Muscle of arm (tissue), 12 donors: ENCODE data around the gene PANK2. TPM values are rescaled to one million over a fixed set of nuclear protein-coding genes. Genes with fewer than 3 reads are reported as not detected.

Source experiments
- DNase-seq: peaks from one replicate; pipeline ENCODE4 v3.0.0-alpha.2; 2013
- polyA plus RNA-seq, 12 donors: library from polyadenylated mRNA; unstranded; fragments of 120-200 nt; gene quantifications; one replicate each; pipeline ENCODE4 v1.2.1, GENCODE V29; 2013; ENCODE audit not compliant: insufficient read length in 12 of 12

Gene PANK2
- polyA plus RNA-seq, 12 donors, result 9.5 to 33.9 (median 29.2) TPM; not detected in 1

- no peak for DNase-seq
Observed at GRCh38 chr20:3973705-3974104, 84.5 kb downstream of the PANK2 start.

GRCh38 chr20:3976511-3976910 lies 87.3 kb downstream of the PANK2 start:
- no peak for DNase-seq

Other genes starting within 250 kb of the PANK2 start
- gene GFRA4, start 226.0 kb upstream of the PANK2 start, polyA plus RNA-seq, result not detected
- gene ADAM33, start 207.4 kb upstream of the PANK2 start, polyA plus RNA-seq, result 10 to 100 TPM in 11 of 12 donors, not detected in 1; 34.7 to 99.4 (median 59.6) TPM
- gene SIGLEC1, start 176.8 kb upstream of the PANK2 start, polyA plus RNA-seq, result 1 to 10 TPM in 11 of 12 donors, not detected in 1; 2.9 to 5.6 (median 4.0) TPM
- 10 to 100 TPM in 11 of 12 donors, not detected in 1; 16.1 to 32.6 (median 21.5) TPM for gene HSPA12B, start 156.7 kb upstream of the PANK2 start, polyA plus RNA-seq
- 10 to 100 TPM in 11 of 12 donors, not detected in 1; 10.7 to 23.2 (median 18.9) TPM for gene ADISSP, start 121.6 kb upstream of the PANK2 start, polyA plus RNA-seq
- under 1 TPM in 3 of 12 donors, not detected in 9; 0.09 to 0.11 (median 0.11) TPM for gene SPEF1, start 107.9 kb upstream of the PANK2 start, polyA plus RNA-seq
- 10 to 100 TPM in 11 of 12 donors, not detected in 1; 29.6 to 59.9 (median 39.1) TPM for gene CENPB, start 102.6 kb upstream of the PANK2 start, polyA plus RNA-seq
- 100 to 1,000 TPM in 1 of 12 donors, 10 to 100 TPM in 10, not detected in 1; 46.2 to 105 (median 85.4) TPM for gene CDC25B, start 93.1 kb upstream of the PANK2 start, polyA plus RNA-seq
- gene AP5S1, start 68.8 kb upstream of the PANK2 start, polyA plus RNA-seq, result 10 to 100 TPM in 2 of 12 donors, 1 to 10 TPM in 9, not detected in 1; 6.7 to 16.2 (median 8.4) TPM
- 10 to 100 TPM; 19.5 to 82.5 (median 23.5) TPM for gene MAVS, start 42.6 kb upstream of the PANK2 start, polyA plus RNA-seq
- 100 to 1,000 TPM in 1 of 12 donors, 10 to 100 TPM in 11; 21.2 to 160 (median 25.2) TPM for gene RNF24, start 126.2 kb downstream of the PANK2 start, polyA plus RNA-seq